GM18951 (cell line): ENCODE results near the gene ADAR.
A peak's percentile ranks its signal among the peaks of the same experiment; 100 is the strongest.

Source experiments
- POLR2A ChIP-seq: IDR thresholded peaks from 4 replicates; pipeline ENCODE4 v1.6.1; 2011; ENCODE audit warnings: mild to moderate bottlenecking; ENCODE audit not compliant: insufficient read length, insufficient read depth; ENCODE audit errors: extremely low read depth
- in situ Hi-C: fragments of 300-500 bp; cut with MboI; formaldehyde crosslinking; loops from one replicate; pipeline ENCODE4 v1.12.0; 2022; ENCODE audit warnings: low sequenced_read_pairs, mixed read lengths, inconsistent platforms; ENCODE audit not compliant: unreplicated experiment

Gene ADAR

GRCh38 chr1:154571964-154572288 lies 36.1 kb downstream of the ADAR start:
- no peak for TF ChIP-seq POLR2A
- in situ Hi-C loops: loop anchor here (25.0 kb wide), 1 partner anchor 315 kb away; no protein-coding TSS in a partner anchor

- in situ Hi-C loops: loop anchor here (25.0 kb wide), 1 partner anchor 316 kb away; no protein-coding TSS in a partner anchor
- TF ChIP-seq POLR2A: no peak
These were observed 36.6 kb downstream of the ADAR start for GRCh38 chr1:154571244-154571963.

- in situ Hi-C loops: loop anchor here (10.0 to 25.0 kb wide), 2 partner anchors 319 to 507 kb away; partner anchors contain the start of gene EFNA3
- no peak for TF ChIP-seq POLR2A
These were observed 39.7 kb downstream of the ADAR start for GRCh38 chr1:154568157-154568815.

- in situ Hi-C loops: loop anchor here (10.0 to 25.0 kb wide), 2 partner anchors 320 to 507 kb away; partner anchors contain the start of gene EFNA3
- TF ChIP-seq POLR2A: no peak
These were observed 40.4 kb downstream of the ADAR start, which contains the start of gene CHRNB2 for GRCh38 chr1:154567386-154568156. Gene CHRNB2, plus strand, starts transcription at chr1:154567778. Its CDS starts 267 bp downstream, at chr1:154568045.

GRCh38 chr1:154565876-154566275 lies 42.1 kb downstream of the ADAR start:
- in situ Hi-C loops: loop anchor here (10.0 to 25.0 kb wide), 2 partner anchors 321 to 509 kb away; partner anchors contain the start of gene EFNA3
- no peak for TF ChIP-seq POLR2A

GRCh38 chr1:154559466-154560044 lies 48.4 kb downstream of the ADAR start:
- in situ Hi-C loops: loop anchor here (10.0 to 25.0 kb wide), 2 partner anchors 328 to 515 kb away; partner anchors contain the start of gene EFNA3
- TF ChIP-seq POLR2A: no peak

- in situ Hi-C loops: loop anchor here (25.0 kb wide), 1 partner anchor 328 kb away; no protein-coding TSS in a partner anchor
- peak; percentile 64 for TF ChIP-seq POLR2A
These were observed 49.1 kb downstream of the ADAR start for GRCh38 chr1:154558720-154559465.

- in situ Hi-C loops: loop anchor here (25.0 kb wide), 1 partner anchor 329 kb away; no protein-coding TSS in a partner anchor
- TF ChIP-seq POLR2A: no peak
These were observed 49.9 kb downstream of the ADAR start, which contains the start of gene UBE2Q1 for GRCh38 chr1:154557939-154558719. Gene UBE2Q1, minus strand, starts transcription at chr1:154558662. Its CDS starts 109 bp downstream, at chr1:154558553.

- in situ Hi-C loops: loop anchor here (25.0 kb wide), 1 partner anchor 330 kb away; no protein-coding TSS in a partner anchor
- TF ChIP-seq POLR2A: no peak
These were observed 50.6 kb downstream of the ADAR start for GRCh38 chr1:154557248-154557938.

- no peak for TF ChIP-seq POLR2A
- in situ Hi-C loops: loop anchor here (25.0 kb wide), 1 partner anchor 331 kb away; no protein-coding TSS in a partner anchor
These were observed 51.6 kb downstream of the ADAR start for GRCh38 chr1:154556422-154556821.
